Right atrium auricular region (tissue), 2 donors: ENCODE results near the gene TPCN1. TPM values are rescaled to one million over a fixed set of nuclear protein-coding genes. Genes with fewer than 3 reads are reported as not detected.

ENCODE experiments used
- DNase-seq: peaks from one replicate; pipeline ENCODE4 v3.0.0-alpha.2; 2019; ENCODE audit warnings: low spot score
- H3K27ac ChIP-seq, 2 donors: fragments of 200-600 bp; sonication (generic); 1 replicate in 1 of 2; 2 replicates in 1 of 2; pipeline ENCODE4 v1.5.1; 2016 to 2019
- H3K27me3 ChIP-seq, 2 donors: fragments of 200-600 bp; sonication (generic); one replicate each; pipeline versions ENCODE4 v1.5.1 to v1.6.0; 2017 to 2019
- H3K36me3 ChIP-seq: fragments of 200-600 bp; sonication (generic); one replicate; pipeline ENCODE4 v1.5.1; 2016
- H3K4me1 ChIP-seq, 2 donors: fragments of 200-600 bp; sonication (generic); one replicate each; pipeline versions ENCODE4 v1.5.1 to v1.6.0; 2017 to 2019
- H3K4me3 ChIP-seq, 2 donors: fragments of 200-600 bp; sonication (generic); 1 replicate in 1 of 2; 2 replicates in 1 of 2; pipeline ENCODE4 v1.5.1; 2017 to 2019; ENCODE audit warnings: mild to moderate bottlenecking in 1 of 2, moderate library complexity in 1 of 2
- H3K9me3 ChIP-seq, 2 donors: fragments of 200-600 bp; sonication (generic); one replicate each; pipeline ENCODE4 v1.5.1; 2019
- CTCF ChIP-seq, 2 donors: fragments of 200-600 bp; sonication (generic); IDR thresholded peaks; one replicate each; pipeline ENCODE4 v1.5.1; 2019; ENCODE audit warnings: antibody characterized with exemption in 2 of 2
- total RNA-seq, 2 donors: library from RNA; depleted of rRNA; stranded (reverse); fragments of >200 nt; gene quantifications; one replicate each; pipeline ENCODE4 v1.1.0, GENCODE V29; 2016

The TPCN1 gene
- total RNA-seq, 2 donors from 2014 or later, result 57.3 to 58.7 TPM

- Histone ChIP-seq H3K27me3 (no peaks in the 10 kb centered on the region), H3K36me3 (peaks cover 67% of the 10 kb centered on the region)
- no peak for DNase-seq
Measured at GRCh38 chr12:113267621-113268020, 46.4 kb downstream of the TPCN1 start.

GRCh38 chr12:113268136-113268535 lies 46.9 kb downstream of the TPCN1 start:
- Histone ChIP-seq H3K9me3 (no peaks in the 10 kb centered on the region), H3K4me3 (no peak overlapping the region), H3K4me1 (peaks cover 0 to 22% of the 10 kb centered on the region in 2 donors), H3K27me3 (no peaks in the 10 kb centered on the region), H3K36me3 (peaks cover 72% of the 10 kb centered on the region), H3K27ac (no peak overlapping the region)
- no peak for DNase-seq
- no peak for TF ChIP-seq CTCF (IDR thresholded peaks at IDR 0.05)

More at GRCh38 chr12:113267621-113268020, 46.4 kb downstream of the TPCN1 start:
- H3K9me3 ChIP-seq, result no peaks in the 10 kb centered on the region
- no peak overlapping the region for H3K4me3 ChIP-seq
- no peak for TF ChIP-seq CTCF (IDR thresholded peaks at IDR 0.05)
- H3K4me1 ChIP-seq, result peaks cover 0 to 21% of the 10 kb centered on the region in 2 donors
- no peak overlapping the region for H3K27ac ChIP-seq

GRCh38 chr12:113268621-113269020 lies 47.4 kb downstream of the TPCN1 start:
- no peak for TF ChIP-seq CTCF (IDR thresholded peaks at IDR 0.05)
- Histone ChIP-seq H3K27ac (no peak overlapping the region), H3K4me1 (peaks cover 0 to 25% of the 10 kb centered on the region in 2 donors), H3K27me3 (no peaks in the 10 kb centered on the region), H3K4me3 (no peak overlapping the region), H3K9me3 (no peaks in the 10 kb centered on the region), H3K36me3 (peaks cover 73% of the 10 kb centered on the region)
- DNase-seq, result no peak

GRCh38 chr12:113269257-113269943 lies 48.1 kb downstream of the TPCN1 start:
- Histone ChIP-seq H3K27ac (no peak overlapping the region), H3K9me3 (no peaks in the 10 kb centered on the region), H3K27me3 (no peaks in the 10 kb centered on the region), H3K4me1 (peaks cover 0 to 29% of the 10 kb centered on the region in 2 donors), H3K36me3 (peaks cover 73% of the 10 kb centered on the region), H3K4me3 (no peak overlapping the region)
- no peak for TF ChIP-seq CTCF (IDR thresholded peaks at IDR 0.05)
- no peak for DNase-seq

GRCh38 chr12:113270709-113271009 lies 49.4 kb downstream of the TPCN1 start:
- peaks cover 79% of the 10 kb centered on the region for H3K36me3 ChIP-seq
- H3K4me1 ChIP-seq, result peaks cover 0 to 36% of the 10 kb centered on the region in 2 donors
- H3K4me3 ChIP-seq, result no peak overlapping the region
- no peak for TF ChIP-seq CTCF (IDR thresholded peaks at IDR 0.05)
- H3K27ac ChIP-seq, result peak overlapping the region; percentile 75 to 76
- no peak for DNase-seq
- no peaks in the 10 kb centered on the region for H3K9me3 ChIP-seq
- H3K27me3 ChIP-seq, result no peaks in the 10 kb centered on the region

GRCh38 chr12:113271466-113271852 lies 50.2 kb downstream of the TPCN1 start:
- H3K27me3 ChIP-seq, result no peaks in the 10 kb centered on the region
- peaks cover 0 to 36% of the 10 kb centered on the region in 2 donors for H3K4me1 ChIP-seq
- peaks cover 78% of the 10 kb centered on the region for H3K36me3 ChIP-seq
- H3K27ac ChIP-seq, result peak overlapping the region; percentile 75 to 76
- DNase-seq, result no peak
- no peak for TF ChIP-seq CTCF (IDR thresholded peaks at IDR 0.05)
- no peaks in the 10 kb centered on the region for H3K9me3 ChIP-seq
- H3K4me3 ChIP-seq, result no peak overlapping the region
